Measurements from ENCODE around the gene GAL3ST3.

Gene GAL3ST3

GRCh38 chr11:66015454-66015881 is 33.5 kb downstream of the GAL3ST3 start:
- no peak overlapping the region for H3K9ac ChIP-seq (ENCODE audit: low read length)
- H3K27me3 ChIP-seq (replicated peaks; ENCODE audit: insufficient read depth, low read length) = no peaks in the 10 kb centered on the region
- no peaks in the 10 kb centered on the region for H3F3A ChIP-seq (ENCODE audit: insufficient read depth, low read length)
- no peaks in the 10 kb centered on the region for H3K9me3 ChIP-seq (replicated peaks; ENCODE audit: insufficient read depth, low read length)
- H4K20me1 ChIP-seq (ENCODE audit: insufficient read depth, low read length) = no peaks in the 10 kb centered on the region
- no peaks in the 10 kb centered on the region for H3K79me2 ChIP-seq (ENCODE audit: low read length)
- H3K27ac ChIP-seq (ENCODE audit: low read length) = no peak overlapping the region
- no peaks in the 10 kb centered on the region for H3K36me3 ChIP-seq (replicated peaks; ENCODE audit: insufficient read depth, low read length)
- H3K9me2 ChIP-seq (replicated peaks; ENCODE audit: insufficient read depth, low read length) = no peaks in the 10 kb centered on the region
- H3K4me2 ChIP-seq (ENCODE audit: low read depth, low read length) = no peak overlapping the region
- no peak for DNase-seq
- H3K4me1 ChIP-seq (ENCODE audit: low read length) = no peaks in the 10 kb centered on the region
- no peak overlapping the region for H2AFZ ChIP-seq (ENCODE audit: low read length)
- TF ChIP-seq CTCF (IDR thresholded peaks at IDR 0.05; ENCODE audit: low read length) = no peak
- no peak for TF ChIP-seq EZH2 (optimal IDR thresholded peaks at IDR 0.05; ENCODE audit: low read depth, low read length)
- TF ChIP-seq EZH2phosphoT487 (IDR thresholded peaks at IDR 0.05; ENCODE audit: low read length) = no peak
- no peak overlapping the region for H3K4me3 ChIP-seq (ENCODE audit: low read length)

- Histone ChIP-seq H3K9me2 (replicated peaks; ENCODE audit: insufficient read depth, low read length) (no peaks in the 10 kb centered on the region), H3K4me1 (ENCODE audit: low read length) (no peaks in the 10 kb centered on the region), H3K4me3 (ENCODE audit: low read length) (no peak overlapping the region), H3F3A (ENCODE audit: insufficient read depth, low read length) (no peaks in the 10 kb centered on the region), H3K36me3 (replicated peaks; ENCODE audit: insufficient read depth, low read length) (no peaks in the 10 kb centered on the region), H3K27me3 (replicated peaks; ENCODE audit: insufficient read depth, low read length) (no peaks in the 10 kb centered on the region), H3K79me2 (ENCODE audit: low read length) (no peaks in the 10 kb centered on the region), H3K27ac (ENCODE audit: low read length) (no peak overlapping the region), H3K9me3 (replicated peaks; ENCODE audit: insufficient read depth, low read length) (no peaks in the 10 kb centered on the region), H3K9ac (ENCODE audit: low read length) (no peak overlapping the region), H4K20me1 (ENCODE audit: insufficient read depth, low read length) (no peaks in the 10 kb centered on the region), H3K4me2 (ENCODE audit: low read depth, low read length) (no peak overlapping the region), H2AFZ (ENCODE audit: low read length) (no peak overlapping the region)
- DNase-seq = no peak
- TF ChIP-seq CTCF (IDR thresholded peaks at IDR 0.05; ENCODE audit: low read length) (no peak), EZH2phosphoT487 (IDR thresholded peaks at IDR 0.05; ENCODE audit: low read length) (no peak)
Observed at GRCh38 chr11:66014804-66015453, 34.0 kb downstream of the GAL3ST3 start.

GRCh38 chr11:66013762-66014100 is 35.2 kb downstream of the GAL3ST3 start:
- Histone ChIP-seq H3K4me2 (ENCODE audit: low read depth, low read length) (no peak overlapping the region), H3K27ac (ENCODE audit: low read length) (no peak overlapping the region), H3K79me2 (ENCODE audit: low read length) (no peaks in the 10 kb centered on the region), H3K36me3 (replicated peaks; ENCODE audit: insufficient read depth, low read length) (no peaks in the 10 kb centered on the region), H3K4me1 (ENCODE audit: low read length) (no peaks in the 10 kb centered on the region), H2AFZ (ENCODE audit: low read length) (no peak overlapping the region), H3K9me3 (replicated peaks; ENCODE audit: insufficient read depth, low read length) (no peaks in the 10 kb centered on the region), H4K20me1 (ENCODE audit: insufficient read depth, low read length) (no peaks in the 10 kb centered on the region), H3K27me3 (replicated peaks; ENCODE audit: insufficient read depth, low read length) (no peaks in the 10 kb centered on the region), H3K9me2 (replicated peaks; ENCODE audit: insufficient read depth, low read length) (no peaks in the 10 kb centered on the region), H3K4me3 (ENCODE audit: low read length) (no peak overlapping the region), H3F3A (ENCODE audit: insufficient read depth, low read length) (no peaks in the 10 kb centered on the region), H3K9ac (ENCODE audit: low read length) (no peak overlapping the region)
- TF ChIP-seq CTCF (IDR thresholded peaks at IDR 0.05; ENCODE audit: low read length) (no peak), EZH2 (optimal IDR thresholded peaks at IDR 0.05; ENCODE audit: low read depth, low read length) (no peak), EZH2phosphoT487 (IDR thresholded peaks at IDR 0.05; ENCODE audit: low read length) (no peak)
- no peak for DNase-seq

Measured in MM.1S (cell line).